ENCODE measurements around the gene ANO6. TPM values are rescaled to one million over a fixed set of nuclear protein-coding genes. Genes with fewer than 3 reads are reported as not detected.

ANO6 gene
- total RNA-seq, 1 donor from 2014 or later, result 72.0 TPM

DNA sequence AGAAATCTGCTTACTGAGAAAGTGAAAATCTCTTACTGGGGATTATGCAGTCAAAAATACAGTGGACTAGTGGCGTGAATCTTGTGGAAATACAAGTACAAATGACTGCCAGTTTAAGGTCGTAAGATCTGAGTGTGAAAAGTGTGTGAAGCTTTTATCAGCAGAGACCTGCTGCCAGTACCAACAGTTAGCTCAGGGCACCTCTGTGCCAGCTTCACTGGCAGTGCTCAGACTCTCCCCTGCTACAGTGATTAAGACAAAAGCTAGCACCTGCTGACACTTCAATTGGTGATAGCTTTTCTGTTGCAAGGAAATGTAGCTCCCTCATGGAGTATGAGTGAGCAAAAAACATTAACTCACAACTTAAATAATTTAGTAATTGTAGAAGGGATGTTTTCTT is 185.1 kb downstream of the ANO6 start:
- no peak for DNase-seq (ENCODE audit: low read depth, low spot score)

DNA sequence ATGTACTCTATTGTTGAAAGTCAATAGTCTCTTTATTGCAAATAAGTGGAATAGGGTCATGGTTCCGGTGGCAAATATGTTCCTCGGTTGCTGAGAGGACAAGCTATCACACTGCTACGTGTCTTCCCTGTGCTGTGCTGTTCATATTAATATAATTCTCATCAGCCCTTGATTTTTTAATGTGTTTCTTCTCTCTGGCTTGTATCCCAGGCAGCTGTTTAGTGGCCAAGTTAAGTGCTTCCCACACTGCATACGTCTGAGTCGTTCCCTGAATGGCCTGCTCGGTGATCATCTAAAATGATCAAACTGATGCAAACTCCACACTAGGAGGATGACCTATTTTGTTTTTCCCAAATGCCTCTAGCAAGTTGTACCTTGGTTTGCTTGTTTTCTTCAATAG is 186.4 kb downstream of the ANO6 start:
- DNase-seq (ENCODE audit: low read depth, low spot score), result no peak

DNA sequence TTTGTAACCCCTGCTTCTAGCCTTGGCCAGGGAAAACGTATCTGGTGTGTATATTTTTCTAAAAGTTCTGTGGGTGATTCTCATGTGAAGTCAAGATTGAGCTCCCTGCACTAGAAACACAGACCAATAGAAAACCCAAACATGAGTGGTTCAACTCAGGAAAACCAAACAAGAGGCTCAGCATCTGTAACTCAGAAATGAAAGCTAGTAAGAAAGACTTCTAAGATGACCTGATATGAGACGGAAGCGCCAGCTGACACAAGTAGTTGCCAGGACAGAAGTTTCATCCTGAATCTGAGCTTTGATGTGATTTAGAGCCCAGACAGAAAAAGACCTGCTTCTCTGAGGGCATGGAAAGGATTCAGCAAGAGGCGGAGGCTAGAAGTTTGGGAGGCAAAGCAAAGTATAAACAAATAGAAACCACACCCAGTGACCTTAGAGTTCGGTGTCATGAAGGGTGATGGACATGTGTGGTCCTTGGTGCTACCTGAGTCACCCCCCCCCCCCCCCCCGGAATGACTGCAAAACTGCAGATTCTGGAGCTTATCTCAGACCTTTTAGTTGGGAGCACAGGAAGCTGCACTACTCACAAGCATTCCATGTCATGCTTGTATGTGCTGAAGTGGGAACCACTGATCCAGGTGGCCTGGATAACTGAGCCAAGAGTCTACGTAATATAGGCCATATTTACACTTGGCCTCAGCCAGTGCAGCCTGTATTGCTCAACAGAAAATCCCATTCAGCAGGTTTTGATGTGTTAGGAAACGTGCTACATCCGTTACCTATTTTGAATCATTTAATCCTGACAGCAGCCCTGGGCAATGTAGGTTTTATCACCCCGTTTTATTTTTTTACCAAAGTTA is 191.3 kb downstream of the ANO6 start:
- DNase-seq (ENCODE audit: low read depth, low spot score), result no peak

DNA sequence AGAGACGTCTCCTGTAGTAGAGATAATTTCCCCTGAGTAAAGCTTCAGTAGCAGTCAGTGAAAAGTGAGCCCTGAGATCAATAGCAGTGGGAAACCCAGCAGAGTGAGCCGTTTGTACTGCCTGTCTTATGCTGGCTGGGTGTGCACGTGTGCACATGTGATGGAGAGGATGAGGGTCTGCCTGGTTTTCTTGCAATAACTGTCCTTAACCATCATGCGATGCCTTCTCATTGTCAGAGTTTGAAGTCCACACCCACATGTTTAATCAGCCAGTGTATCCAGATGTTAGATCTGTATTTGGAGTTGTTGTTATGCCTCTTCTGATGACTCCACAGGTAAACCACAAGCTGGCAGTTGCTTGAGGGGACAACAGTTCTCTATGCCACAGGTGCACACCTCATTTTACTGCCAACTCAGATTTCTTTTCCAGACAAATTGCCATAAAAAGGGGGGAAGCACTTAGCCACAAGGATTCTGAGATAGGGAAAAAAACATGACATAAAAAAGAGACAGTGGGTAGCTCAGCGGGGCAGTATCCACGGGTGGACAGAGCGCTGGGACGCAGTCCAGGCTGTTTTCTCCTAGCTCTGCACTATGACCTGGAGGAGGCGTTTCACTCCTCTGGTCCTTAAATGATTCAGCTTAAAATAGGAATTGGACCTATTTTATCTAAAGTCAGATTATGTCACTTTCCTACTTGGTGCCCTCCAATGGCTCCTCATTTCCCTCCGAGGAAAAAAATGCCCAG is 192.3 kb downstream of the ANO6 start:
- no peak for DNase-seq (ENCODE audit: low read depth, low spot score)

DNA sequence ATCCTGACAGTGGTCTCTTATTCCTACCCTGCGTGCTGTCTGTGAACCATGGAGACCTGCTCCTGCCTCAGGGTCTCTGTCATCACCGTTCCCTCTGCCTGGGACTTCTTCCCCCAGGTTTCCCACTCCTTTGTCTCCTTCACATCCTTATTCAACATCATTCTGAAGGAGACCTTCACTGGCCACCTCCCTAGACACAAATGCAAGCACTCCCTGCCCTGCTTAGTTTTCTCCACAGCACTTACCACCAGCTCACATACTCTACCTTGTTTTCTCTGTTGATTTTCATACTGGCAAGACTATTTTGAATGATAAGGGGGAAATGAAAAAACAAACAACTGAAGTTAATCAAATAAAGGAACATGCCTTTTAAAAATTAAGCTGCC is 192.8 kb downstream of the ANO6 start:
- DNase-seq (ENCODE audit: low read depth, low spot score), result no peak

DNA sequence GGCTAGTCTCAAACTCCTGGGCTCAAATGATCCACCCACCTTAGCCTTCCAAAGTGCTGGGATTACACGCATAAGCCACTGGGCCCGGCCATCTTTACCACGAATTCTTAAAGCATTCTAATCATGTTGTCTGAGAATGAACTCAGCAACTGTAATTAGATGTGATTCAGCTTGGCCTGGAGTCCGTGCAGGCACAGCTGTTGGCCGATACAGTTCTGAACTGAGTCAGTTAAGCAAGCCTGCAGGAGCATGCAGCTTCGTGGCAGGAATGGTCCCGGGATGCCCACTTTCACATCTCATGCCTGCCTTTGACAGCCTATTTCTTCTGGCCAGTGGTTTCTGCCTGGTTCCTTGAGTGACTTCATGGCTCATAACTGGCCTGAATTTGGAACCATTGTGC is 194.1 kb downstream of the ANO6 start:
- DNase-seq (ENCODE audit: low read depth, low spot score), result no peak

DNA sequence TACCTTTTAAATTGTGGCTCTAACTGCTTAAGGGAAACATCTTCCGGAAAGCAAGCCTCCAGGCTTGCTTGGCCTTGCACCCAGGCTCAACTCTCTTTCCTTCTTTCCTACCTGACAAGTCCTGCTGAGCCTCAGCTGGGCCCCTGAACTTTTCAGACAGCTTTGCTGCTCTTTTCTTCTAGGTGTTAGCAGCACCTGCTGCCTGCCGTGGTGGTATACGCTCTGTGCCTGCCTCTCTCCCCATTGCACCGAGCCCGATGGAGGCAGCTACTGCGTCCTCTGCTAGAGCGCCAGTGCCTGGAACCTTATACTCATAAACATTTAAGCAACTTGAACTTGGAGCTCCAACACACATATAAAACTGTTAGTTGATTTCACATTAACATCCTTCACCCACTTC is 195.7 kb downstream of the ANO6 start:
- no peak for DNase-seq (ENCODE audit: low read depth, low spot score)

DNA sequence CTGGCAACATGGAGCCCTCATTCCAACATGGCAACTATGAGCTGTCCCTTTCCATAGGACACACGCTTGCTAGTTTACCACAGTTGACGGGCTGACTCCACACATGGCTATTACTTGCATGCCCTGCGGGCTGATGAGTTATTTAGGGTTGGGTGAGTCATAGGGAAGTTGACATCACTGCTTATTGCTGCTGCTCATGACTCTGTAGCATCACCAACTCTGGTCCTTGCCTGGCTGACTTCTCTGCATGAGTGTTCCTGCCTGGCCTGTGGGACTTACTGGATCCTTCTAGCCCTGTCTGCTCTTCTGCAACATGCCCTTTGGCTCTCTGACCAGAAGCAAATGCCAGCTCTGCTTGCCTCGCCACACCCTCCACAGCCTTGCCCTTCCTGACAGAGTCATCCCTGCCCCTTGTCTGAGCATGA is 199.5 kb downstream of the ANO6 start:
- peak; percentile 75 for DNase-seq (ENCODE audit: low read depth, low spot score)

DNA sequence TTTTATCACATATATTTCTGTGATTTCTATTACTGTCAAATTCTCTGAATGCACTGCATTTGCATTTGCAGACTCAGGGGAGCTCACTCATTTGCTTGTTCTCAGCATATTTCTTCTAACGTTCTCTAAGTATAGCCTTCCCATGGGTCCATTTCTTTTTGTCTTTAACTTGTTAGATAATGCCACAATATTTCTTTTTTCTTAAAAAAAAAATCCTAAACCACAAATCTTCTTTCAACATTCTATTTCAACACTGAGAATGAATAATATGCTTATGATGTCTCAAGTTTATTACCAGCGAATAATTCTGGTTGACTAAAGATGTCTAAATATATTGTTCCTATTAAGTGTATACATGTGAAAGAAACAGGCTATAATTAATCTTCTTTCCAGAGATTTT is 200.2 kb downstream of the ANO6 start:
- no peak for DNase-seq (ENCODE audit: low read depth, low spot score)

DNA sequence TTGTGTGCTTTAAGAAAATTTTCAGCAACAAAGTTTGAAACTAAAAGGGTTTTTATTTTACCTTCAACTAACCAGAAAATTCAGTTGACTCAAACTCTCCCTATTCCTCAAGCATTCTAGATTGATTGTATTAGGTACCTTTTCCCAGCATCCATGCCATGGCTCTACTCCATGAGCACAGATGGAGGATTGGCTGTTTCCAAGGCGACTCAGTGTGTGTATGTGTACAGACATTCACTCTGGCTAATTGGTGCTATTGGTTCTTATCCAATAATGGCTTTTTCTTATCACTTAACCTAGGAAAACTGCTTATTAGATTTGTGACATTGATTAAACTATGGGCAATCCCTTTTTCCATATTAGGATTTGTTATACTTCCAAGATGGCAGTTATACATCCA is 202.6 kb downstream of the ANO6 start:
- no peak for DNase-seq (ENCODE audit: low read depth, low spot score)

DNA sequence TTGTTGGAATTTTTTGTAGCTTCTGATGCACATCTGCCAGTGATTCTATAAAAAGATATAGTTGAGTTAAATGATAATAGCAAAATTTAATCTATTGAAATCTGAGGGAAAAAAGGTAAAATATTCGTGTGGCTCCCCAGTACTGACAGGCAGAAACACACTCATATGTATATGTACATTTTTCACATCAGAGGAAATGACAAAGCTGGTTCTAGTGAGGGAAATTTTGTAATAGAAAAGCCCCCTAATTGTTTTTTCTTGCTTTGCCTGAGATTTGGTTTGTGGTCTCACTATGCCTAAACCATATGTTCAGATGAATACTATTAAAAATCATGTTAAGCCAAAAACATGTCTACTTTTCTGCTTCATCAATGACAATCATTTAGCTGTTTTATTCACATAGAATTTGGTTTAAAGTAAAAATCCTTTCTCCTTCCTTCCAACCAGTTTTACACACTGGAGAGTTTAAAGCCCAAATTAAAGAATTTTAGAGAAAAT is 203.5 kb downstream of the ANO6 start:
- DNase-seq (ENCODE audit: low read depth, low spot score), result no peak

DNA sequence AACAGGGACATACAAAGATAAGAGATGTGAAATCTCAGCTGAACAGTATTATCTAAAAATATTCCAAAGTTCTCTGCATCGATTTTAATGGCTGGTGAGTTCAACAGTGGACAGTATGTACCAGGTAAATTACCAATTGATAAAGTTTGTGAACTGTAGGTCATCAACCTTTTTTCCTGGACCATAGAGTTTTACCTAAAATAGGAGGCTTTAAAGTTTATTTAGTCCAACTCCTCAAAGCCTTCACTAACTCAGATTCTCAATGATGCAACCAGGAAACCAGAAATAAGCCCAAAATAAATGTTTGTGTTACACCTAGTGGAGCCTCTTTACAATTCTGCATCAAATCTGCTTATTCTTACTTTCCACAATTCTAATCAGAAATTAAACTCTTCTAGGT is 205.8 kb downstream of the ANO6 start:
- DNase-seq (ENCODE audit: low read depth, low spot score), result no peak

DNA sequence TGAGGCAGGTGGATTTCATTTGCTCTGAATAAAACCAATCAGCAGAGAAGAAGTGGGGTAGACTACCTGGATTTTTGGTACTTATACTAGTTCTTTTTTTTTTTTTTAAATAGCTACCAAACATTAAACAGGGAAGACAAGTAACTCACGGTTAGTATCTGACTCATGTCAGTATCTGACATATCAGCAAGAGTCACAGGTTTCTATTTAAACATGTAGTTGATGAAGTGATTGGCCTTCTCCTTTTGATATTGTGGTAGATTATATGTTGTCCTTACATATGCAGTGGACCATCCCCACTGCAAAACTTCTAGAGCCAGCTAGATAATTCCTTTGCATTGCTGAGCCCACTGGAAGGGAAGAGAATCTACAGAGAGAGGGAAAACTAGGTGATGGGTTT is 208.0 kb downstream of the ANO6 start:
- DNase-seq (ENCODE audit: low read depth, low spot score), result no peak

DNA sequence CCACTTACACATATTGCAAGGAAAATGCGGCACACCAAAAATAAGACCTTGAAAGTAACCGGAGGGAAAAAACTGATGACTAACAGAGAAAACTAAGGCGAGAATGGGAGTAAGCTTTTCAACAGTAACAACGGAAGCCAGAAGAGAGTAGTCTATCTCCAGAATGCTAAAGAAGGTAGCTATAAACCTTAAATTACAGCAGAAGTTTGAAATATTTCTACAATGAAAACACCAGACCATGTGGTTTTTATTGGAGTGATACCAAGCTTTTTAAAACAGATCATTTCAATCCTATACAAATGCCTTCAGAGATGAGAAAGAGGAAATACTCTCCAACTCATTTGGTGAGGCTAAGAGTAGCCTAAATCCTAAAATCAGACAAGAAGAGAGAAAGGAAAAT is 209.5 kb downstream of the ANO6 start:
- DNase-seq (ENCODE audit: low read depth, low spot score), result no peak

DNA sequence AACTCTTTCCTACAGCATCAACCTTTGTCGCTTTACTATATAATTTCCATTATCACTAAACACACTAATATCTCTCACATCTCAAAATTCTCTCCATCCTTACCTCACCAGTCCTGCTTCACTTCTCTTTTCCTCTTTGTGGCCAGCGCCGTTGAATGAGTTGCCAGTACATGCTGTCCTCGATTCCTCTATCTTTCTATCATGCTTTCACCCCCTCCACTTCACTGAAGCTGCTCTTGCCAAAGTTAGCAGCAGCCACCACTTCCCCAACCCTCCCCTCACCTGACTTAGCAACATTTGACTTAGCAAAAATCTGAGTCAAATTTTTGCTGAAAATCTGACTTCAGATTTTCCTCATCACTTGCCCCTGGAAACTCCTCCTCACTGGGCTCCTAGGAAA is 210.4 kb downstream of the ANO6 start:
- DNase-seq (ENCODE audit: low read depth, low spot score), result no peak

DNA sequence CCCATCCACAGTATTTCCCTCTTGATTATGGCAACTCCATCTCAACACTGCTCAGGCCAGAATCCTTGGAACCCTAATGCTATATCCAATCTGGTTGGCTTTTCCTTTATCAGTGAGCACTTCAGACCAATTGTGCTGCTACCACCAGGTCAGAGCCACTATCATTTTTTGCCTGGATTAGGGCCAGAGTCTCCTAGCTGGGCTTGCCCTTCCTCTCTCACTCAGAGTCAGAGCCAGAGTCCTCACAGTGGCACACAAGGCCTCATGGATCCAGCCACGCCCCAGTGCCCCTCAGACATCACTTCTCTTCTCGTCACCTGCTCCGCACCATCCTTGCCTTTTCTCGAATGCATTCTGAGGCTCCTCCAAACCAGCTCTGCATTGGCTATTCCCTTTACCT is 211.1 kb downstream of the ANO6 start:
- no peak for DNase-seq (ENCODE audit: low read depth, low spot score)

DNA sequence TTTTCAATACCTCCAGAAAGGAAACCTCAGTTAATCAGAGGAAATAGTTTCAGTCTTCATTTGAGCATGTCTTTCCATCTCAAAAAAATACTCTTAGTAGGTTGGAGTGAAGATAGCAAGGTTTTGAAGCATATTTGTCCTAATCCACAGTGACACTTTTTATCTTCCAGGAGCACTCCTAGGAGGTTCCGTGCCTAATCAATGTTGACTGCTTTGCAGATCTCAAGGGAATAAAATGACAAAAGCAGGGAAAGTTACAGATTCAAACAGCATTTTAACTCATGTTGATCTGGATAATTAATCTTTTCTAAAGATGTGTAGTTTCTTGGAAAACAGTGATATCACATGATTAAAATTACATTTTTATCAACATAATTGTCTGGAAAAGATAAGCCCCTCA is 213.9 kb downstream of the ANO6 start:
- no peak for DNase-seq (ENCODE audit: low read depth, low spot score)

DNA sequence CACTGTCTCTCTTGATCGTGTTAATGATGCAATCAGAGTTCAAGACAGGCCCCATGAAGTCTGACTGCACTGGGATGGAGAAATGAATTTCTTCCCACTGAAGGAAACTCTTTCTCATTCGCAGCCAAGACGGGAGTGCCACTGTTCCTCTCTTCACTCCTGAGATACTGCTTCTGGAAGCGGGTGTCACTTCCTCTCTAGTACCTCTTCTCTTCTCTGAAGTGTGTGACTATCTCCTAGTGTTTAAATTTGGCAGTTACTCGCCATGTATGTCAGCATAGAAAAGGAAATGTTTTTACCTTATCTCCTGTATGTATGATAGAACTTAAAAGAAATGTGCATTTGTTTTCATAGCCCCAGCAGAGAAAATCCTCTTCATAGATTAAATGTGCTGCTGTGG is 215.2 kb downstream of the ANO6 start:
- no peak for DNase-seq (ENCODE audit: low read depth, low spot score)

DNA sequence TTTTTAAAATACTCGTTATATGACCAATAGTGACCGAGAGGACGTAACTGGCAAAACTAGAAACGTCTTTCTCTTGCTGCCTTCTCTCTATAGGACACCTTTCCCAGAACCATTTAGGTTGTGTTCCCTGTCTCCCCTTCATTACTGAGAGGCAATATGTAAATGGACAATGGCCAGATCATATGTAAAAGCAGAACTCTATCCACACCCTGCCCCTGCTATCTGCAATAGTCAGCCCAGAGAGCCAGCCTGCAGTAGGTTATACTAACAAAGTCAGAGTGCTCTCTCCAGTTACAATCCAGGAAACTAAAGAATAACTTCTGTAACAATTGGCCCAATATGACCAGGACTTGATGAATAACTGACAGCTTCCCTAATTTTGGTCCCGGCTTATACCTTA is 216.8 kb downstream of the ANO6 start:
- DNase-seq (ENCODE audit: low read depth, low spot score), result no peak

DNA sequence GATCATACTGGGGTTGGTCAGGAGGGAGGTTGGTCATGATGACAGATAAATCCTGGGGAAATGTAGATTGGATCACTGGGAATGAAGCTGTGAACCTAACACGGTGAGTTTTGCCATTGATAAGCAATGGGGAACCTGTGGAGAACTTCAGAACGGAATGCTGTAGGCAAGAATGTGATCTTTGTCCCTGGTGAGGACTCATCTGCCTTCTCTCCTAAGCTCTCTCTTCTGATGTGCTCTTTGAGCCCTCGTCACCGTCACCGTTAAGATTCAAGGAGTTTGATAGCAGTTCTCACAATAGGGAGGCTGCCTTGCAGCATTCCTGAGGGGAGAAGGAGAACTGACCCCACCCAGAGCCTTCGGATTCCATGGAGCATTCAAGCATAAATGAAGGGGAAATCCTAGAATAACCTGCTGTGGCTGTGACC is 217.6 kb downstream of the ANO6 start:
- no peak for DNase-seq (ENCODE audit: low read depth, low spot score)

DNA sequence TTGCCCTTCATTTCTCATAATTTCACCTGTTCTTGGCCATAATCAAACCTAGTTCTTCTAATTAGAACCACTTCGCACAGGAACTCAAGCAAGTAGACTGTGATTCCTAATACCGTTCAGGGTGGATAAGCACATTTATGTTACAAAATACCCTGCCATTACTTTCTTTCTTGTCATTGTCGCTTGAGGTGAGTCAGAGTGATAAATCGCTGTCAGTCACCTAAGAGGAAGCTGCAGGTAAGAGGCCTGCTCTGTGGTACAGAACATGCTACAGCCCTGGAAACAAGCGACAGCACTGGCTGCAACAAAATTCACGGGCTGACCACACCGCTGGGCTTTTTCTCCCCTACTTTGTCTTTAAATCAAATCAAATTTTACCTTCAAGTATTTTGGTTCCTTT is 218.2 kb downstream of the ANO6 start:
- no peak for DNase-seq (ENCODE audit: low read depth, low spot score)

DNA sequence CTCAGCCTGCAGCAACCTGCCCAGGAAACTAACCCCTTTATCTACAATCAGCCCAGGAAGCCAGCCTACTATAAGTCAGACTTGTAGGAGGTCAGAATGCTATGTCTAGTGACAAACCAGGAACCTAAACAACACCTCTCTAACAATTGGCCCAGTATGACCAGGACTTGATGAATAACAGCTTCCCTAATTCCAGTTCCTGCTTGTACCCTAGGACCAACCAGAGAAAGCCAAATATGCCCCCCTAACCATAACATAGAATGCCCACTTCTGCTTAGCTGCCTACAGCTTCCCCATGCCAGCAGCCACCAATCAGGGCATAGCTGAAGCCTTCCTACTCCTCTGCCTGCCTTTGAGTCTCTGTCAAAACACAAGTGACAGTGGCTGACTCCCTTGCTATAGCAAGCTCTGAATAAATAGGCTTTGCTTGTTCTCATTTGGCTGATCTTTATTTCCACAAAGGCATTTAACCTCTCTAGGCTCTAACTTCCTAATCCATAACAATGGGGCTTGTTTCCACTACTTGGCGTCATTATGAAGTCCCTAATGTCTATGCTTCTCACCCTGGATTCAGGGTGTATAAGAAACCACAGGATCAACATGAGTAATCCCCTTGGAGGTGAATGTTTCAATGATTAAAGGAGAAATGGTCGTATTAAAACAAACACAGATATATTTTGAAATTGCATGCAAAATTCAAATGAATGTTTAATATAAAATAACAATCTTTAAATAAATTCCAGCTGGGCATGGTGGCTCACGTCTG is 220.2 kb downstream of the ANO6 start:
- DNase-seq (ENCODE audit: low read depth, low spot score), result no peak

Measured in pulmonary artery endothelial cell (primary cell).